Osteoblast (primary cell): ENCODE results near the gene MCIDAS. TPM values are rescaled to one million over a fixed set of nuclear protein-coding genes. Genes with fewer than 3 reads are reported as not detected.
A peak's percentile ranks its signal among the peaks of the same experiment; 100 is the strongest.

ENCODE experiments used
- DNase-seq: peaks from one replicate; pipeline ENCODE4 v3.0.0; 2011; ENCODE audit warnings: low spot score, mixed read lengths; ENCODE audit not compliant: insufficient read length; ENCODE audit errors: missing footprints
- H2AFZ ChIP-seq: 2 replicates; pipeline ENCODE4 v1.6.0; 2011; ENCODE audit warnings: mild to moderate bottlenecking, low read length
- H3K27ac ChIP-seq: 2 replicates; pipeline ENCODE4 v1.5.1; 2011; ENCODE audit warnings: mild to moderate bottlenecking, low read depth, low read length, moderate library complexity
- H3K27me3 ChIP-seq: 2 replicates; pipeline ENCODE4 v1.6.0; 2012; ENCODE audit warnings: mild to moderate bottlenecking, control low read depth, inconsistent platforms, low read length, moderate library complexity; ENCODE audit not compliant: insufficient read depth
- H3K36me3 ChIP-seq: 2 replicates; pipeline ENCODE4 v1.5.1; 2011; ENCODE audit warnings: mild to moderate bottlenecking, low read length, control low read depth, moderate library complexity; ENCODE audit not compliant: insufficient read depth
- H3K4me1 ChIP-seq: 2 replicates; pipeline ENCODE4 v1.5.1; 2011; ENCODE audit warnings: mild to moderate bottlenecking, low read length, control low read depth, moderate library complexity; ENCODE audit not compliant: insufficient read depth
- H3K4me2 ChIP-seq: 2 replicates; pipeline ENCODE4 v1.6.0; 2011; ENCODE audit warnings: mild to moderate bottlenecking, low read length; ENCODE audit not compliant: insufficient read depth
- H3K4me3 ChIP-seq: fragments of 200-600 bp; sonication (generic); 3 replicates; pipeline ENCODE4 v1.5.1; 2012; ENCODE audit warnings: mild to moderate bottlenecking, low read length, inconsistent platforms; ENCODE audit not compliant: insufficient read depth
- H3K79me2 ChIP-seq: 2 replicates; pipeline ENCODE4 v1.6.0; 2012; ENCODE audit warnings: mild to moderate bottlenecking, low read length, control low read depth, inconsistent platforms; ENCODE audit not compliant: insufficient read depth
- H3K9me3 ChIP-seq: 2 replicates; pipeline ENCODE4 v1.5.1; 2011; ENCODE audit warnings: low read depth, low read length, control low read depth
- H4K20me1 ChIP-seq: 2 replicates; pipeline ENCODE4 v1.6.0; 2012; ENCODE audit warnings: mild to moderate bottlenecking, low read length, control low read depth; ENCODE audit not compliant: insufficient read depth
- CTCF ChIP-seq: IDR thresholded peaks from 2 replicates; pipeline ENCODE4 v1.5.1; 2011; ENCODE audit warnings: mild to moderate bottlenecking, low read depth, low read length, moderate library complexity; ENCODE audit errors: extremely low read depth
- total RNA-seq: library from RNA; depleted of rRNA; stranded (reverse); fragments of >200 nt; gene quantifications from 2 replicates; pipeline ENCODE4 v1.2.3, GENCODE V29; 2012

The MCIDAS gene
- total RNA-seq, 1 donor, result under 0.01 TPM

GRCh38 chr5:55231029-55231918, 4.2 kb upstream of the MCIDAS start:
- H2AFZ ChIP-seq, result peak overlapping the region; percentile 22
- H4K20me1 ChIP-seq, result no peaks in the 10 kb centered on the region
- peak overlapping the region; percentile 78 for H3K4me3 ChIP-seq

GRCh38 chr5:55230086-55230629, 3.0 kb upstream of the MCIDAS start:
- Histone ChIP-seq H3K27ac (no peak overlapping the region), H4K20me1 (no peaks in the 10 kb centered on the region), H3K4me1 (peaks cover 21% of the 10 kb centered on the region), H3K27me3 (peaks cover 62% of the 10 kb centered on the region), H3K4me3 (no peak overlapping the region), H2AFZ (no peak overlapping the region), H3K4me2 (no peak overlapping the region), H3K9me3 (no peaks in the 10 kb centered on the region), H3K79me2 (no peaks in the 10 kb centered on the region), H3K36me3 (no peaks in the 10 kb centered on the region)
- TF ChIP-seq CTCF, result no peak
- peak; percentile 70 for DNase-seq

More at GRCh38 chr5:55231029-55231918, 4.2 kb upstream of the MCIDAS start:
- Histone ChIP-seq H3K36me3 (no peaks in the 10 kb centered on the region), H3K27ac (no peak overlapping the region), H3K9me3 (no peaks in the 10 kb centered on the region), H3K4me2 (peak overlapping the region; percentile 91), H3K4me1 (peaks cover 21% of the 10 kb centered on the region), H3K79me2 (no peaks in the 10 kb centered on the region), H3K27me3 (peaks cover 58% of the 10 kb centered on the region)
- TF ChIP-seq CTCF, result no peak
- peak; percentile 85 for DNase-seq

GRCh38 chr5:55227664-55228430, 732 bp upstream of the MCIDAS start:
- Histone ChIP-seq H4K20me1 (no peaks in the 10 kb centered on the region), H3K4me3 (peak overlapping the region; percentile 69), H3K9me3 (no peaks in the 10 kb centered on the region), H3K36me3 (no peaks in the 10 kb centered on the region), H3K4me2 (peak overlapping the region; percentile 90), H3K79me2 (no peaks in the 10 kb centered on the region), H3K4me1 (peaks cover 12% of the 10 kb centered on the region), H3K27ac (no peak overlapping the region), H3K27me3 (peaks cover 79% of the 10 kb centered on the region), H2AFZ (peak overlapping the region; percentile 74)
- peak; percentile 90 for DNase-seq
- no peak for TF ChIP-seq CTCF
